KMS-11 (cell line): ENCODE results near the gene LPP.

Experiments
- H2AFZ ChIP-seq: fragments of 200-600 bp; sonication (generic); 2 replicates; pipeline ENCODE4 v1.6.1; 2016; ENCODE audit warnings: antibody characterized with exemption, mixed run types, low read depth
- H3K27ac ChIP-seq: fragments of 200-600 bp; sonication (generic); 2 replicates; pipeline ENCODE4 v1.6.1; 2016; ENCODE audit warnings: mild to moderate bottlenecking, mixed run types
- H3K27me3 ChIP-seq: fragments of 200-600 bp; sonication (generic); 2 replicates; pipeline ENCODE4 v1.6.1; 2017; ENCODE audit warnings: mild to moderate bottlenecking, low read depth, mixed run types, moderate library complexity; ENCODE audit not compliant: insufficient read depth
- H3K36me3 ChIP-seq: fragments of 200-600 bp; sonication (generic); 2 replicates; pipeline ENCODE4 v1.6.1; 2017; ENCODE audit warnings: mild to moderate bottlenecking, mixed run types; ENCODE audit not compliant: insufficient read depth
- H3K4me1 ChIP-seq: fragments of 200-600 bp; sonication (generic); 2 replicates; pipeline ENCODE4 v1.6.1; 2016; ENCODE audit warnings: mild to moderate bottlenecking, low read depth, mixed run types; ENCODE audit not compliant: poor library complexity, severe bottlenecking
- H3K4me2 ChIP-seq: fragments of 200-600 bp; sonication (generic); 2 replicates; pipeline ENCODE4 v1.7.0; 2016; ENCODE audit warnings: mild to moderate bottlenecking, mixed run types
- H3K4me3 ChIP-seq: fragments of 200-600 bp; sonication (generic); IDR thresholded peaks from 2 replicates; pipeline ENCODE4 v1.6.1; 2017; ENCODE audit warnings: low read depth, low read length, mixed read lengths; ENCODE audit not compliant: insufficient read depth
- H3K79me2 ChIP-seq: fragments of 200-600 bp; sonication (generic); 2 replicates; pipeline ENCODE4 v1.6.1; 2016; ENCODE audit warnings: low read depth, mixed run types; ENCODE audit not compliant: insufficient read depth
- H3K9ac ChIP-seq: fragments of 200-600 bp; sonication (generic); 2 replicates; pipeline ENCODE4 v1.6.1; 2016; ENCODE audit warnings: mild to moderate bottlenecking, mixed run types
- H4K20me1 ChIP-seq: fragments of 200-600 bp; sonication (generic); 2 replicates; pipeline ENCODE4 v1.6.1; 2016; ENCODE audit warnings: mild to moderate bottlenecking, mixed run types; ENCODE audit not compliant: insufficient read depth
- CTCF ChIP-seq: fragments of 200-600 bp; sonication (generic); conservative IDR thresholded peaks from 2 replicates; pipeline ENCODE4 v1.6.1; 2017; ENCODE audit warnings: low read depth, mild to moderate bottlenecking, antibody characterized with exemption, low read length, moderate library complexity, mixed read lengths

The LPP gene

DNA sequence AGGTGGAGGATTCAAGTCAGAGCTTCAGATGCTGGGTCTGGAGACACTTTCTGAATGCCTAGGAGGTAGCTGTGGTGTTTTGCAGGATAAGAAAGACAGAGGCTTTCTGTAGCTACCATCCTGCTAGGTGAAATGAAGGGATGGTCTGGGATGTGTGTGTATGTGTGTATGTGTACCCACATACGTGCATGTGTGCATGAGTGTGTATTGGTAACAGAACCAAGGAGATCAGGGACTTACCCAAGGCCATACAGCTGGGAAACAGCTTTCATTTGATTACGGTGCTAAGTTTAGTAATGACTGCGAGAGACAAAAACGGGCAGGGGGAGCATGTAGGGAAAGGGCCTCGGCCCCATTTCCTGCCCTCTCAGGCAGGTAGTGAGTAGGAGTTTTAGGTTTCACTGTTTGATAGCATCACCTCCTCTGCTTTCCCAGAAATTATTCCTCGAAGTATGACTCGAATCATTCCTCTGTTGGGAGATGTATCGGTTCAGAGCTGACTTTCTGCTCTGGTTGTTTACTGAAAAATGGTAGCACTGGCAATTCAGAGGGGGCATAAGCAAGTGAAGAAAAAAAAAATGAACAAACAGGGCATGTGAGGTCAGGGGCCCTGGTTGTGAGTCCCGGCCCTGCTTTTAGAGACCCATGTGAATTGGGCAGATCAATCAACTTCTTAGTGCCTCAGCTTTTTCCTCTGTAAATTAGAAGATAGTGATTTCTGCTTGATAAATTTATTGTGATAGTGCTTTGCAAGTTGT lies 130.7 kb downstream of the LPP start:
- Histone ChIP-seq H3K4me1 (no peaks in the 10 kb centered on the region), H3K27ac (no peak overlapping the region), H4K20me1 (no peaks in the 10 kb centered on the region), H3K4me3 (no peak overlapping the region), H2AFZ (no peak overlapping the region), H3K79me2 (no peaks in the 10 kb centered on the region), H3K27me3 (no peaks in the 10 kb centered on the region), H3K36me3 (no peaks in the 10 kb centered on the region), H3K4me2 (no peak overlapping the region), H3K9ac (no peak overlapping the region)
- TF ChIP-seq CTCF, result no peak

DNA sequence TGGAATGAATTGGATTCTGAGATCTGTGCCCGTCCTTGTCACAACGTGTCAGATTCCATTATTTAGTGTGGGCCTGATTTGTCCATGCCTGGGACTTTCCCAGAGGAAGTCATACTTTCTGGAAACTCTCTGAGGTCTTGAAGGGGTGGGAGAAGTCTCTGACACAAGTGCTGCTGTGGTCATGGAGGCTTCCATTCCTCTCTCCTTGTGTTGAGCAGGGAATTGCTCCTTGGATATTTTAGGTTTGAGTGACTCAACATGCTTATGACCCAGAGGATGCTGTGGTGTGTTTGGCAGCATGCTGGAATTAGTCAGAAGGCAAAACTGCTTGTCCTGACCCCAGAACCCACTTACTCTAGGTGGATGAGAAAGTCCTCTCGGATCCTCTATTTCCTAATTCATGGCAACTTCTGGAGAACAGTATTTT lies 132.1 kb downstream of the LPP start:
- Histone ChIP-seq H2AFZ (no peak overlapping the region), H3K79me2 (no peaks in the 10 kb centered on the region), H3K27ac (no peak overlapping the region), H3K4me2 (no peak overlapping the region), H3K9ac (no peak overlapping the region), H3K27me3 (no peaks in the 10 kb centered on the region), H3K4me3 (no peak overlapping the region), H4K20me1 (no peaks in the 10 kb centered on the region), H3K36me3 (no peaks in the 10 kb centered on the region), H3K4me1 (no peaks in the 10 kb centered on the region)
- TF ChIP-seq CTCF, result no peak

GRCh38 chr3:188287339-188287738 lies 133.4 kb downstream of the LPP start:
- Histone ChIP-seq H3K27me3 (no peaks in the 10 kb centered on the region), H3K4me1 (no peaks in the 10 kb centered on the region), H2AFZ (no peak overlapping the region), H4K20me1 (no peaks in the 10 kb centered on the region), H3K79me2 (no peaks in the 10 kb centered on the region), H3K9ac (no peak overlapping the region), H3K36me3 (no peaks in the 10 kb centered on the region), H3K4me2 (no peak overlapping the region), H3K4me3 (no peak overlapping the region), H3K27ac (no peak overlapping the region)
- TF ChIP-seq CTCF, result no peak

GRCh38 chr3:188287762-188288505 lies 134.0 kb downstream of the LPP start:
- H3K79me2 ChIP-seq, result no peaks in the 10 kb centered on the region
- no peak overlapping the region for H3K4me3 ChIP-seq
- no peaks in the 10 kb centered on the region for H3K4me1 ChIP-seq
- no peaks in the 10 kb centered on the region for H3K36me3 ChIP-seq
- TF ChIP-seq CTCF, result no peak
- no peaks in the 10 kb centered on the region for H3K27me3 ChIP-seq
- no peak overlapping the region for H2AFZ ChIP-seq
- no peak overlapping the region for H3K27ac ChIP-seq
- no peak overlapping the region for H3K9ac ChIP-seq
- no peaks in the 10 kb centered on the region for H4K20me1 ChIP-seq
- no peak overlapping the region for H3K4me2 ChIP-seq
